HG03460 (cell line): ENCODE results near the gene HID1.
"Not testable (repeated sequence)": the region's sequence is repeated elsewhere in the genome, so short reads cannot be mapped to it uniquely, and the experiment has no call there.

Source experiments
- ATAC-seq: cut with Tn5 transposase; IDR thresholded peaks from one replicate; pipeline ENCODE4 v1.9.1; 2021; ENCODE audit not compliant: unreplicated experiment

The HID1 gene

DNA sequence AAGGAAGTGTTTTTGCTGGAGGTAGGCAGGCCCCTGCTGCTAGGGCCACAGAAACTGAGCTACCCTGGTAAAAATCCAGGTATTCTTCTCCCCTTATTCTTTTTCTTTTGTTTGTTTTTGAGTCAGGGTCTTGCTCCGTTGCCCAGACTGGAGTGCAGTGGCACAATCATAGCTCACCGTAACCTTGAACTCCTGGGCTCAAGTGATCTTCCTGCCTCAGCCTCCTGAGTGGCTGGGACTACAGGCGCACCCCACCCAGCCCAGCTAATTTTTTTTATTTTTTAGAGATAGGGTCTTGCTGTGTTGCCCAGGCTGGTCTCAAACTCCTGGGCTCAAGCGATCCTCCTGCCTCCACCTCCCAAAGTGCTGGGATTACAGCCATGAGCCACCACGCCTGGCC lies 3.1 kb downstream of the HID1 start:
- not testable (repeated sequence) for ATAC-seq

DNA sequence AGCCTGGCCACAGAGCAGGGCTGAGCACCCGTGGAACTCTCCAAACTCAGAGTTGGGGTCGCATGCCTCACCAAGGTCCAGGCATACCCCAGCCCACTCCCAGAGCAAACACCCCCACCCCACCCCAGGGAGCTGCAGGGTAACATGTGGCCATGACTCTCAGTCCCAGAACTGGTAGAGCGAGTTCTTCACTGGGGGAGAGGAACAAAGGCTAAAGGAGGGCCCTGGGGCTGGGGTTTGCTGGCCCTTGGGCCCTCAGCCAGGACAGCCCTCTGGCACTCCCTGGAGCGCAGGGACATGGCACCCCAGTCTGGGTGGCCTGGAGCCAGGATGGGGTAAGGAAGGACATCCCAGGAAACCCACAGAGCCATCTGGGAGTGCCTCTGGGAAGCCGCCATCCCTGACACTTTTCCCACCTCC lies 4.2 kb downstream of the HID1 start:
- ATAC-seq = no peak

DNA sequence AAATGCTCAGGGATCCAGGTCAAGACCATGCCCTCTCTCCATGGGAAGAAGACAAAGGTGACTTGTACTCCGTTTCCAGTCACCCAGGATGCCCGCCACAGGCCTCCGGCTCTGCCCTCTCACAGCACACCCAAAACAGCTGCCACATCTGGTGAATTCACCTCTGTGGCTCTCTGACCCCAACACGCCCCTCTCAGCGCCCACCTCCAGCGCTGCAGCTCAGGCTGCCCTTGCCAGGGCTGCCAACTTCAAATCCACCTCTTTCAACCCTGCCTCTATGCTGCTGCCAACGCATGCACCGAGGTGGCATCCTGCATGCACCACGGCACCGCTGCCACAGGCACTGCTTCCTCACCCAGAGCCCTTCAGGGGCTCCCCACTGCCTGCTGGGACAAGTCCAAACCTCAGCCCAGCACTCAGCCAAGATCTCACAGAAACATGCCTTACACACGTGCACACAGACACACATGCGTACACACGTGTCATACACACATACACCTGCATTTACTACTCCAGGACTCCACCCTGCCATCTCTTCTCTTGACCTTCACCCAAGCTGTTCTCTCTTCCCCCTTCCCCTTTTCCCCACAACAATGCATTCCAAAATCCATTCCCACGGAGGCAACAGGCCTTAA lies 7.5 kb downstream of the HID1 start:
- ATAC-seq = no peak

DNA sequence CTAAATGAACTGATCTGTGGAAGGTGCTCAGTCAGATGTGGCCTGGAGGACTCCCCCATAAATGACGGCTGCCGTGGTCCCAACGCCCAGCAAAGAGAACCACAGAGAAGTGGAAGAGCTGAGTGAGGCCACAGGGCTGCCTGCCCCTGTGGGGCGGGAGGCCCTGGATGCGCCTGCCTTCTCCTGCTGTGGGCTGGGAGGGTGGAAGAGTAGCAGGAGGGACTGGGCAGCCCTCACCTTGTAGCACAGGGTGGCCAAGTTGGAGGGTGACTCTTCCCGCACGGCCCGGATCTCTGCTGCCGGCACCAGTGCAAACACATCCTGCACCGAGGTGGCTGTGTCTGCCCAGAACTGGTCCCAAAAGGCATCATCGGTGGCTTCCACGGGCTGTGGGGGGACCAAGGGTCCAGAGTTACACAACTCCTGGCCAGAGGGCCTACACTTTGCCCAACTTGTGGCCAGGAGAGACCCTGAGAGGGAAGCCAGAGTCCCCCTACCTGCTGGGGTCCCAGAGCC lies 8.3 kb downstream of the HID1 start:
- no peak for ATAC-seq

DNA sequence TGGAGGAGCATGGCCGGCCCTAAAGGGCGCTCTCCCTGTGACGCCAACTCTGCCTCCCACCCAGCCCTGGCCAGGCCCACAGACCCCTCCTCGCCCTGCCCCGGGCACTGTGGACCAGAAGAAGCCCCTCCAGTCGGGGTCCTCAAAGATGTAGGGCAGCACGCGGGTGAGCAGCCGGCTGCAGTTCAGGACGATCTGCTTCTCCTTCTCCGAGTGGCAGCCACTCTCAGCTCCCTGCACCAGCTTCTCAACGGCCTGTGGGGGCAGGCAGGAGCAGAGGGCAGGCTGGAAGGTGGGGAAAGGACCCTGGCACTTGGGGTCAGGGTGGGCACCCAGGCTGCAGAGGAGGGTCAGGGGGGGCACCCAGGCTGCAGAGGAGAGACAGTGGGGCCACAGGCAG lies 8.9 kb downstream of the HID1 start:
- ATAC-seq = no peak

DNA sequence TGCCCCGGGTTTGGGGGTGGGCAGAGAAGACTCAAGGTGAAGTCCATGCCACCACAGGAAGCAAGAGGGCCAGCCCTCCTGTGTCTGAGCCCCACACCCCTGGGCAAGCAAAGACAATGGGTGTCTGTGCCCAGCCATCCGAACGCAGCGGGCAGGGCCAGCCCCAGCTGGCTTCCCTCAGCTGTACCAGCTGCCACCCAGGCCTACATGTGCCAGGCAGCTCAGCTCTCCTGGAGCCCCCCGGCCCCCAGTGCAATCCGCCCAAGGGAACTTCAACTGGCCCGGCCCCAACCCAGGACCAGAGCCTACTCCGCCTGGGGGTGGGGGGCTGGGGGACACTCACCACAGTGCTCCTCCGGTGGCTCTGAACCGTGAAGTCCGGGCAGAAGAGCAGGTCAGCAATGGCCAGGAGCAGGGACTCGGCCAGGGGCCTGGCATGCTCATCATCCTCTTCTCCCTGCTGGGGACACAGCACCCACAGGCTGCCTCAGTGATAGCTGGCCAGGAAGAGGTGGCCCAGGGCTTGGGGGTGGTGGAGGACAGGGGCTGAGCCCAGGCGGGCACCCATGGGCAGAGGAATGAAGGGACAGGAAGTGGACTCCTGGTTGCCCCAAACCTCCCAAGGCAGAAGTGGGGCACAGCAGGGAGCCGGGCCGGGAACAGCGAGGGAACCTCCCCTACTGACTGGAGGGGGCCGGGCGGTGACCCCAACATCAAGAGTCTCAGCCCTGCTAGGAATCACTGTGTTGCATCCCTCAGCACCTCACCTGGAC lies 9.8 kb downstream of the HID1 start:
- no peak for ATAC-seq

DNA sequence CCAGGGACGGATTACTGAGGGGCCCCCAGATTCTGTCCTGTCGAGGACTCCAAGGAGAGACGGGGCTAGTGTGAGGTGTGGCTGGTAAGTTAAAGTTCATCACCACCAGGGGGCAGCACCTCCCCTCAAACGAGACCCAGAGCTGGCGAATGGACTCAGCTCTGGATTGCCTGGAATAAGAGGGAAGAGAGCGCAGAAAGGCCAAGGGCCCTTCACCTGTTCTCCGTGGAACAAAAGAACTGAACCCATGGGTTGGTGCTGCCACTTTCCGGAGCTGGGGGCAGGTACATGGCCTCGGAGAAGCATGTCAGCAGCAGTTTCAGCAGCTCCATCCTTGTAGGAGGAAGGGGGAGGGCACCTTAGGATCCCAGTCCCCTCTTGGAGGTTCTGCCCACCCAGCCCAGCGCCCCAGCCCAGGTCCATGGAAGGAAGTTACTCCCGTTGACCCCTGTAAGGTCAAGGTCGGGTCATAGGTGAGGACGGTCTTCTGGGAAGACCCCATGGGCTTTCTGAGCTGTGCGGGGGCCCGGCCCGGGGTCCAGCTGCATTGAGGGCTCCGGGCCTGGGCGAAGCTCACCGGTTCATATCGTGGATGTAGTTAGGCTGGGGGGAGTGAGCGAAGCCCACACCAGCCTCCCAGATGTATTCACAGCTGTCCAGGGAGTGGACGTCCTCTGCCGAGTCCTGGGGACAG lies 10.8 kb downstream of the HID1 start:
- no peak for ATAC-seq

DNA sequence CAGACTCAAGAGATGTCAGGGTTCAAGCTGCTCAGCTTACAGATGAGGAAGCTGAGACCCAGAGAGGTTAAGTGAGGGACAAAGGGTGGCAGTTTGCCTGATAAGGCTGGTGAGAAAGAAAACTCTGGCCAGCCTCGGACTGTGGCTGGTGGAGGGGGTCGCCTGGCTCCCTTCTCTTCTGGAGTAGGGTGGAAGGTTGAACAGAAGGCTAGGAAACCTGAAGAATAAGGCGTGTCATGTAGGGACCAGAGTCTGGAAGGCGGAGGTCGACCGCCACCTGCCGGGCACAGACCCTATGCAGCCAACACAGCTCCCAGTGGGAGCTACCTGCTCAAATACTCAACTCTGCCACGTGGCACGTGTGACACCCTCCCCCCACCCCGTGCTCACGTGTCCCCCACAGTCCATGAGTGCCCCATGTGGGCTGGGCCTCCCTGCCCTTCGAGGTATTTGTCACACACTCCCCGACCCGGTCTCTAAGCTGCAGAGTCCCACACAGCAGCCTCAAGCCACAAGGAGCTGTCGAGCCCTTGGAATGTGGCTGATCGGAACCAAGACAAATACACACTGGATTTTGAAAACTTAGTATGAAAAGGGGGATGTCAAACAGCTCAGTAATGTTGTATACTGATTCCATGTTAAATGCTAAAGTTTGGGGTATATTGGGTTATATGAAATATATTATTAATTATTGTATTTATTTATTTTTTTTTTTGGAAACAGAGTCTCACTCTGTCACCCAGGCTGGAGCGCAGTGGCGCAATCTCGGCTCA lies 11.8 kb downstream of the HID1 start:
- ATAC-seq = no peak

DNA sequence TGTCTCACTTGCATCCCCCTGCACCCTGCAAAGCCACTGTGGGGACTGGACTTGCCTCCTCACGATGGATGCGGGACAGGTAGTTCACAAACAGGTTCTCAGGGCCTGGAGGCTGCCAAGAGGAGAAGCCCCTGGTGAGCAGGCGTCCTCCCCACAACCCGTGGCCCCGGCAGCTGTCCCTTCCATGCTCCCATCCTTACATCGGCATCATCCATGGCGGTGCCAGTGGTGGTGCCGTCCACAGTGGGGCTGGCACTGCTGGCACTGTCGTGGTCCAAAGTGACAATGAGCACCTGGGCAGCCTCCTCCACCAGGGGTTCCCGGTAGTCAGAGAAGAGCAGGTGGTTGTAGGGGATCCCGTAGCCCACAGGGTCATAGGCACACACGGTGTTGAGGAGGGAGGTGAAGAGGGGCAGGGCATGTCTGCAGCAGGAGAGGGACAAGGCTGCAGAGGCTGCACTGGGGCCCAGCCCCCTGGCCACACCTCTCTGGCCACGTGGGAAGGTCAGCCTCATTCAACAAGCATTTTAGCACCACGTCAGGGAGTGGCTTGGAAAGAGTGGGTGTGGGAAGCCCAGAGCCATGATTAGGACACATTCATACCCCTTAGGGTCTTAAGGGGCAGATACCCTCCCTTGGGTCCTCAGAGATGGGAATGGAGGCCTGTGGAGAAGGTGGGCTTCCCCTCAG lies 12.6 kb downstream of the HID1 start:
- no peak for ATAC-seq

DNA sequence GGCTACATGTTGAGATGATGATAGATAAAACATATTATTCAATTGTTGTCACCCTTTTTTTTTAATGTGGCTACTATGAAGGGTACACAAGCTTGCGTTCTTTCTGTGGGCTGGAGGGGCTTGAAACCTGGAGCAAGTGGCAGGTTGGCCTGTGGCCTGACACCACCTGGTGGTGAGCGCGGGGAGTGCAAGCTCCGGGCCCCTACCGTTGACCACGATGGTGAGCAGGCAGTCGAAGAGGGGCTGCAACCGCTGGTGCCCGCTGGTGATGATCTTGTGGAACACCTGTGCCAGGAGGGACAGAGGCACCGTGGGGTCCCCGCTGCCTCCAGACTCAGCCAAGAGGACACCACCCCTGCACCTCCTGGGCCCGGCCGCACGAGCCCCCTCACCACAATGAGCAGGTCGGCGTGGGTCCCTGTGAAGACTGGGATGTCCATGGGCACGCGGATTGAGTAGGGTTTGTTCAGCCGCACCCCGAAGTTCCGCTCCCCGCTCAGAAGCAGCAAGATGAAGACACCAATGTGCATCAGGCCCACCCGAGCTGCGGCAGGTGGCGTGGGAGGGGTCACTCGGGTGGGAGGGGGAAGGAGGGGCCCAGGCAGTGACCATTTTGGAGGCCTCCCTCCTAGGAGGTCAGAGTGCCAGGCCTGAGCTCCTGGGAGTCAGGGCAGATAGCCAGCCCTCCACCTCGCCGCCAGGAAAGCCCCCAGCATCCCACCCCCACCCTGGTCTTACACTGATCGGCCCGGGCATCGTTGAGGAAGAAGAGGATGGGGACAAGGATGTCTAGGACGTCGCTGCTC lies 14.4 kb downstream of the HID1 start:
- no peak for ATAC-seq

DNA sequence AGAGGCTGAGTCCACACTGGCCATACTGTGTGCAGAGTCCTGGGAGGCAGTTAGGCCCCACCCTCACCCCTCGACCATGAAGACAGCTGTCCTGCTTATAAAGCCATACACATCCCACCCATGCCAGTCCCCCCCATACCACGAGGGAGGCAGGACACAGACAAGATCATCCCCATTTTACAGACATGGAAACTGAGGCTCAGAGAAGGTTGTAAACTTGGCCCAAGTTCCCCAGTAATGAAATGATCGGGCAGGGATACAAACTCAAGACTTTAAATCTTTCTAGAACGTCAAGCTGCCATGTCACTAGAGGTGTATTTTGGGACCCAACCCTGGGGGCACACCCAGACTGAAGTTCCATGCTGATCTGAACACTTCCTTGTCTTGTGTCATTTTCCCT lies 16.5 kb downstream of the HID1 start:
- no peak for ATAC-seq

DNA sequence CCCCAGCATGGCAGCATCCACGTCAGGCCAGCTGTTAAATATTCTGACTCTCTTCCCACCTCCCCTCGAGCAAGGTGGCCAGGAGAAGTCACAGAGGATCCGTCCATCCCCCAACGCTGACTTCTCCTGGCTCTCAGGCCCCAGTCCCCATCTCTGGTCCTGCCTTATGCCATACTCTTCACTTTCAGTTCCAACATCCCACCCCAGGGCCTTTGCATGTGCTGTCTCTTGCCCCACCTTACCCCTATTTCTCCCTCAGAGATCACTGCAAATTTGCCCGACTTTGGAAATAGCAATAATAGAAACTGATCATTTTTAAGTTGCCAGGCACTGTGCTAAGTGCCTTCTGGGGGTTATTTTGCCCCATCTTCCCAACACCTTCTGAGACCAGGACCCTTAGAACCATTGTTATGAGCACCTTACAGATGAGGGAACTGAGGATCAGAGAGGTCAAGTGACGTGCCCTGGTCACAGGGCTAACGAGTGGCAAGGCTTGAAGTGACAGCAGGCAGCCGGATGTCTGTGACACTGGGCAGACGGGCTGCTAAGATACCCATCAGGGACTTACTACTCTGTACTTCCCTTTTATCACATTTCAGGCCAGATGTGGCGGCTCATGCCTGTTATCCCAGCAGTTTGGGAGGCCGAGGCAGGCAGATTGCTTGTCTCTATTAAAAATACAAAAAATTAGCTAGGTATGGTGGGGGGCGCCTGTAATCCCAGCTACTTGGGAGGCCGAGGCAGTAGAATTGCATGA lies 17.7 kb downstream of the HID1 start:
- no peak for ATAC-seq

DNA sequence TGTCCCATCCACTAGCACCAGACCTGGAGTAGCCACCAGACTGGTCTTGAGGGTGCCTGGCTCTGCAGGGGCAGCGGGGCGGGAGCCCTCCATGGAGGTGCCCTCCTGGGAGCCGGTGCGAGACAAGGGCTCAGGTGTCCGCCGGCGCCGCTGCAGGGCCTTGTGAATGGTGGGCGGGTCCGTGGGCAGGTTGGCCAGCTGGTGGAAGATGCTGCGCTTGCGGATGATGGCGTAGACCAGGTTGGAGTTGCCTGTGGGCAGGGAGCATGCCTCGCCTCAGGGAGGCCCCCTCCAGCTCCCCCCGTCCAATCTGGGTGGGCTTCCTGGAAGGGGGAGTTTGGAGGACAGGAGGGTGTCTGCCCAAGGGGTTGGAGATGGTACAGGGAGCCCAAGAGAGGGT lies 18.4 kb downstream of the HID1 start:
- no peak for ATAC-seq

DNA sequence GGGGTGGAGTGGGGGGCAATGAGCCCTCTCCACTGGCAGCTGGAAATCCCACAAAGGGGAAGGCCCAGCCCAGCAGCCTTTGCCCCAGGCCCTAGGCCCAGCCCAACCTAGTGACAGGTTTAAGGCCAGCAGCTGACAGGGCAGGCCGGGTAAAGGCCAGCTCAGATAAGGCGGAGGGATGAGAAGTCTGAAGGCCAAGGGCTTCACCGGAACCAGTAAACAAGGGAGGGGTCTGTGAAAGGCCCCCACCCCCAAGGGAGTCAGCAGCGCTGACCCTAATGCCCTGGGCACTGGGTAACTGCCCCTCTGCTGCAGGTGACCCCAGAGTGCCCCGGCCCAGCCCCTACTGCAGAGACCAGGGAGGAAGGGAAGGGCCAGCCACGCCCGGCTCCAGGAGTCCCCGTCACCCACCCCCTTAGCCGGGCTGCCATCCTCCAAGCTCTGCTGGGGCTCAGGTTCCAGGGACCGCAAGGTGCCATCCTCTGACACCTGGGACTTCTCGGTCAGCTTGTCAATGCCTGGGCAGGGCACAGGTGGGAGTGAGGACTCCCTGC lies 19.3 kb downstream of the HID1 start:
- ATAC-seq = no peak

DNA sequence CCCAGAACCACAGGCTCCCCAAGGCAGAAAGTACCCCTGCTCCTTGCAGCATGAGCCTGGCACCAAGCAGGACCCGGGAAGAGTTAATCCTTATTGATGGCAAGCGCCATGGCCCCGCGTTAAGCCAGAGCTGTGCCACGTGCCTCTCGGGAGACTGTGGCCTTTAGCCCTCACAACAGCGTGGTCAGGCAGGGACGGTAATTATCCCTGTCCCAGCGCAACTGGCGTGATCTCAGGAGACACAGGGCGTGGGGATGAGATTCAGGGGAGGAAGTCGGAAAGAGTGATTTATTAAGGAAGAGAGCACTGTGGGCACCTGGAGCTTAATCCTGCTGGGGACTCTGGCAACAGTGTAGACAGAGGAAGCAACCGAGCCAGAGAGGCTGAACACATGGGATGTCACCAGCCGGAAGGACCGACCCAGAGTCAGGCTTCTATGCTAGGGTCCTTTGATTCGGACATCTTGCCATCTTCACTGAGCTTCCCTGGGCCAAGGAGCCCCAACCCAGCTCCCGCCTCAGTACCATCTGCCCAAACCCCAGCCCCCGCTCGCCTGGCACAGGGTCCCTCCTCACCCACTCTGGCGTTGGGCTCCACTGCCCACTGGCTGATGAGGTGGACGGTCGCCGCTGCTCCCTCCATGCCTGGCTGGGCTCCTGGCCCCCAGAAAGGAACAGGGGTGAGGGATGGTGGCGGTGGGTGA lies 20.0 kb downstream of the HID1 start:
- ATAC-seq = no peak

DNA sequence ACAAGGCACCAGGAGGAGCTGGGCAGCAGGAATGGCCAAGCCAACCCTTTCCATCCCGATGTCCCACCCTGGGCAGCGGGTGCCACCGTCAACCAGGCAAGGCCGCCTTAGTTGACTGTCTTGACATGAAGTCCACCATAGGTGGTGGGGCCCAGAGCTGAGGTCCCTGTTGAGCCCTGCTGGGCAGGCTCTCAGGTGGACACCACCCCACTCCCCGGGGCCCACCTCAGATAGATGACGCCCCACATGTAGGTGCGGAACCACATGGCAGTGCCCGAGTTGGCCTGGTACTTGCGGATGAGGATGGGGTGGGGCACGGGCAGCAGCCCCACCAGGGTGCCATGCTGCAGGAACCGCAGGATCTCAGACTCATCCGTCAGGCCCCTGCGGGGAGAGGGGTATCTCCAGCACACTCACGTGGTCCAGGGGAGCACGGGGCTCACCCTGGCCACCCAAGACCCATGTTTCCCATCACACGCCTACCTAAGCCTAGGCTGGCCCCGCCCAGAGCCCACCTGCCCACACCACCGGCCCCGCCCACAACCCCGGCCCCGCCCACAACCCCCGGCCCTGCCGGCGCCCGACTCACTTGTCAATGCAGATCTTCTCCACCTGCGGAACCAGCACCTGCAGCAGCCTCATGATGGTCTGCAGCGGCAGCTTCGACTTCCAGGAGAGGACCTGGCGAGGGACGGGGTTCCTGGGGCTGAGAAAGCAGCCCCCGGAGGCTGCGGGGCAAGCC lies 20.7 kb downstream of the HID1 start:
- no peak for ATAC-seq

DNA sequence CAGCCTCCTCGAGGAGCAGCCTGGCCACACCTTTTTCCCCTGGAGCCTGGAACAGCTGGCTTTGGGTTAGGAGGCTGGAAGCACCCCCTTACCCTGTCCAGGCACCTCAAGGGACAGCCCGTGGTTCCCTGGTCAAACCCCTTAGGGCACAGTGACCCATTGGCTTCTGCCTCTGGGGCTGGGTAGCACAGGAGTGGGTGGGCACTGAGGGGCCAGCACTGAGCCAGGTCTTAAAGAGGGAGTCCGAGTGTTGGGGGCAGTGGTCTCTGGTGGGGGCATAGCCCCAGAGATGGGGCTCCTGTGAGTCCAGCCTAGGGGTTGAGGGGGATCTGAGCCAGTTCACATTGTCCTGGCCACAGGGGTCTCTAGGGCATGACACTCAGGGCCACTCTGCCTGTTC lies 21.5 kb downstream of the HID1 start:
- no peak for ATAC-seq

DNA sequence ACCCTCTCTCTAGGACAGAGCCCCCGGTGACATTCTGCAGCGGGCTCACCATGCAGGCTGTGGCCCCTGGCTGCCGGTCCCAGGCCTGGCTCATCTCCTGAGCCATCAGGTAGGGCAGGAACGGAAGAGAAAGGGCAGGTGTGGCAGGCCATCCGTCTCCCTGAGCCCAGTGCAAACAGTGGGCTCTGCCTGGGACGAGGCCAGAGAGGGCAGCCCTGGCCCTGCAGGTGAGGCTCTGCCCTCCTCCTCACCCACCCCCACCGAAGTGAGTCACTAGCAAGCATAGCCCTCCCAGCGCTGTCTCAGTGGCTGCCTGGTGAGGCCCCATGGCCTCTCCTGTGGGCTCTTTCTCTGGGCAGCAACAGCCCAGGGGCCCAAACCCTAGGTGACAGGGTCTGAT lies 22.4 kb downstream of the HID1 start:
- ATAC-seq = no peak
